Adrenal gland (tissue), 5 donors: Measurements from ENCODE around the gene MGAT4A.

Experiments used
- CTCF ChIP-seq, 6 experiments: fragments of 450-650 bp in 4 of 6; fragments of 200-600 bp in 2 of 6; sonication (generic) in 1 of 6; IDR thresholded peaks; 1 replicate in 5 of 6; 2 replicates in 1 of 6; pipeline versions ENCODE4 v1.5.1 to v1.8.0; 2016 to 2021; ENCODE audit warnings: antibody characterized with exemption in 6 of 6, mild to moderate bottlenecking in 2 of 6, moderate library complexity in 1 of 6
- POLR2A ChIP-seq, 2 donors: fragments of 450-650 bp; IDR thresholded peaks; one replicate each; pipeline ENCODE4 v1.6.1; 2017; ENCODE audit warnings: antibody characterized with exemption in 2 of 2, mild to moderate bottlenecking in 2 of 2, moderate library complexity in 1 of 2
- donor health status: DM: no; HTN: no; CAD: no.

GRCh38 chr2:98650998-98651397, 79.9 kb downstream of the MGAT4A start:
- TF ChIP-seq CTCF (IDR thresholded peaks at IDR 0.05) (no peak), POLR2A (IDR thresholded peaks at IDR 0.05) (no peak)
